Loucy (cell line): ENCODE results near the gene ATG2A.
A peak's percentile ranks its signal among the peaks of the same experiment; 100 is the strongest.

Experiments used
- H2AFZ ChIP-seq: fragments of 200-600 bp; sonication (generic); 2 replicates; pipeline ENCODE4 v1.6.0; 2016; ENCODE audit warnings: antibody characterized with exemption, mild to moderate bottlenecking, low read length, moderate library complexity
- H3F3A ChIP-seq: fragments of 200-600 bp; 2 replicates; pipeline ENCODE4 v1.6.0; 2016; ENCODE audit warnings: antibody characterized with exemption, low read depth, mild to moderate bottlenecking
- H3K27me3 ChIP-seq: fragments of 200-600 bp; sonication (generic); 2 replicates; pipeline ENCODE4 v1.6.1; 2014; ENCODE audit warnings: low read length, mild to moderate bottlenecking; ENCODE audit not compliant: insufficient read depth, poor library complexity, severe bottlenecking
- H3K36me3 ChIP-seq: fragments of 200-600 bp; sonication (generic); 2 replicates; pipeline ENCODE4 v1.6.1; 2016; ENCODE audit warnings: low read length; ENCODE audit not compliant: insufficient read depth
- H3K4me1 ChIP-seq: fragments of 200-600 bp; sonication (generic); 2 replicates; pipeline ENCODE4 v1.5.1; 2014; ENCODE audit warnings: low read length, mild to moderate bottlenecking; ENCODE audit not compliant: insufficient read depth, poor library complexity, severe bottlenecking
- H3K4me2 ChIP-seq: fragments of 200-600 bp; sonication (generic); 2 replicates; pipeline ENCODE4 v1.6.0; 2014; ENCODE audit warnings: antibody characterized with exemption, low read length, low read depth, mild to moderate bottlenecking; ENCODE audit not compliant: poor library complexity, severe bottlenecking
- H3K4me3 ChIP-seq: fragments of 200-600 bp; sonication (generic); 2 replicates; pipeline ENCODE4 v1.5.1; 2014; ENCODE audit warnings: low read length, mild to moderate bottlenecking, mixed read lengths; ENCODE audit not compliant: poor library complexity, severe bottlenecking
- H3K79me2 ChIP-seq: fragments of 200-600 bp; sonication (generic); 2 replicates; pipeline ENCODE4 v1.6.1; 2014; ENCODE audit warnings: low read length; ENCODE audit not compliant: insufficient read depth
- H3K9ac ChIP-seq: fragments of 200-600 bp; sonication (generic); 2 replicates; pipeline ENCODE4 v1.6.0; 2014; ENCODE audit warnings: mild to moderate bottlenecking, low read depth, low read length, moderate library complexity; ENCODE audit not compliant: poor library complexity, severe bottlenecking
- H3K9me2 ChIP-seq: fragments of 200-600 bp; sonication (generic); replicated peaks from 2 replicates; pipeline ENCODE4 v1.6.1; 2016; ENCODE audit warnings: low read depth, low read length, mixed read lengths
- H3K9me3 ChIP-seq: fragments of 200-600 bp; sonication (generic); 2 replicates; pipeline ENCODE4 v1.6.1; 2014; ENCODE audit warnings: mild to moderate bottlenecking, antibody characterized with exemption, low read length, low read depth; ENCODE audit not compliant: insufficient read depth
- H4K20me1 ChIP-seq: fragments of 200-600 bp; sonication (generic); 2 replicates; pipeline ENCODE4 v1.6.0; 2014; ENCODE audit warnings: antibody characterized with exemption, low read length, mild to moderate bottlenecking; ENCODE audit not compliant: insufficient read depth, poor library complexity, severe bottlenecking
- CTCF ChIP-seq: fragments of 200-600 bp; sonication (generic); conservative IDR thresholded peaks from 2 replicates; pipeline ENCODE4 v1.5.1; 2014; ENCODE audit warnings: mild to moderate bottlenecking, antibody characterized with exemption, low read length
- EZH2phosphoT487 ChIP-seq: fragments of 200-600 bp; IDR thresholded peaks from 2 replicates; pipeline ENCODE4 v1.6.1; 2018; ENCODE audit warnings: antibody characterized with exemption, mild to moderate bottlenecking, moderate library complexity, borderline replicate concordance

Gene ATG2A

GRCh38 chr11:64916775-64917662 lies at the start of gene ATG2A:
Gene ATG2A, minus strand, starts transcription at chr11:64917209. Its CDS starts 74 bp downstream, at chr11:64917135.
- peaks cover 19% of the 10 kb centered on the region for H3K79me2 ChIP-seq
- peaks cover 18% of the 10 kb centered on the region for H3K4me1 ChIP-seq
- peak within 1 kb of the TSS; percentile 81 for H3K4me3 ChIP-seq
- peak within 1 kb of the TSS; percentile 95 for H3K9ac ChIP-seq
- H2AFZ ChIP-seq = peak within 1 kb of the TSS; percentile 65
- peak within 1 kb of the TSS; percentile 92 for H3K4me2 ChIP-seq
- H3K9me2 ChIP-seq = no peaks in the 10 kb centered on the region
- H3K27me3 ChIP-seq = no peaks in the 10 kb centered on the region
- no peaks in the 10 kb centered on the region for H3K36me3 ChIP-seq
- no peaks in the 10 kb centered on the region for H3K9me3 ChIP-seq
- H4K20me1 ChIP-seq = no peaks in the 10 kb centered on the region
- TF ChIP-seq CTCF = no peak
- TF ChIP-seq EZH2phosphoT487 = no peak
- H3F3A ChIP-seq = no peaks in the 10 kb centered on the region

- H3K36me3 ChIP-seq = no peaks in the 10 kb centered on the region
- H4K20me1 ChIP-seq = no peaks in the 10 kb centered on the region
- no peak overlapping the region for H2AFZ ChIP-seq
- H3K4me3 ChIP-seq = no peak overlapping the region
- H3K9me3 ChIP-seq = no peaks in the 10 kb centered on the region
- H3K9ac ChIP-seq = no peak overlapping the region
- no peaks in the 10 kb centered on the region for H3K27me3 ChIP-seq
- no peaks in the 10 kb centered on the region for H3K9me2 ChIP-seq
- TF ChIP-seq EZH2phosphoT487 (no peak), CTCF (no peak)
- no peaks in the 10 kb centered on the region for H3K4me1 ChIP-seq
- H3K79me2 ChIP-seq = no peaks in the 10 kb centered on the region
- H3K4me2 ChIP-seq = no peak overlapping the region
- H3F3A ChIP-seq = no peaks in the 10 kb centered on the region
Observed at GRCh38 chr11:64963072-64963631, 46.1 kb upstream of the ATG2A start.

GRCh38 chr11:64960719-64961118 lies 43.7 kb upstream of the ATG2A start:
- Histone ChIP-seq H3K9ac (no peak overlapping the region), H3K9me3 (no peaks in the 10 kb centered on the region), H3K4me3 (no peak overlapping the region), H3K9me2 (no peaks in the 10 kb centered on the region), H3K79me2 (no peaks in the 10 kb centered on the region), H3F3A (no peaks in the 10 kb centered on the region), H3K4me1 (no peaks in the 10 kb centered on the region), H3K27me3 (no peaks in the 10 kb centered on the region), H2AFZ (no peak overlapping the region), H3K4me2 (no peak overlapping the region), H4K20me1 (no peaks in the 10 kb centered on the region), H3K36me3 (no peaks in the 10 kb centered on the region)
- TF ChIP-seq EZH2phosphoT487 (no peak), CTCF (no peak)
